GM18505 (cell line): Measurements from ENCODE around the gene PLCL2.
A peak's percentile ranks its signal among the peaks of the same experiment; 100 is the strongest.

Source experiments
- ATAC-seq: cut with Tn5 transposase; IDR thresholded peaks from one replicate; pipeline ENCODE4 v1.9.1; 2021; ENCODE audit not compliant: unreplicated experiment
- POLR2A ChIP-seq: IDR thresholded peaks from 4 replicates; pipeline ENCODE4 v1.6.1; 2011; ENCODE audit warnings: borderline replicate concordance; ENCODE audit not compliant: insufficient read depth, insufficient read length; ENCODE audit errors: extremely low read depth

Gene PLCL2

GRCh38 chr3:16884748-16885592, at the start of gene PLCL2:
Gene PLCL2, plus strand, starts transcription at chr3:16884955. Its CDS starts 85 bp downstream, at chr3:16885040.
- peak; percentile 24 for TF ChIP-seq POLR2A
- ATAC-seq = peak; percentile 38

- TF ChIP-seq POLR2A = no peak
- ATAC-seq = no peak
Measured at GRCh38 chr3:16836505-16837237, 48.1 kb upstream of the PLCL2 start.

- ATAC-seq = no peak
- TF ChIP-seq POLR2A = no peak
Measured at GRCh38 chr3:16837602-16838001, 47.2 kb upstream of the PLCL2 start.

- no peak for TF ChIP-seq POLR2A
- ATAC-seq = no peak
Measured at GRCh38 chr3:16838561-16838960, 46.2 kb upstream of the PLCL2 start.

- no peak for TF ChIP-seq POLR2A
- no peak for ATAC-seq
Measured at GRCh38 chr3:16839271-16840100, 45.3 kb upstream of the PLCL2 start.

- TF ChIP-seq POLR2A = no peak
- ATAC-seq = no peak
Measured at GRCh38 chr3:16840101-16840424, 44.7 kb upstream of the PLCL2 start.

GRCh38 chr3:16841041-16841753, 43.6 kb upstream of the PLCL2 start:
- ATAC-seq = no peak

GRCh38 chr3:16841904-16842271, 42.9 kb upstream of the PLCL2 start:
- peak; percentile 57 for ATAC-seq
- no peak for TF ChIP-seq POLR2A

More at GRCh38 chr3:16841041-16841753, 43.6 kb upstream of the PLCL2 start:
- no peak for TF ChIP-seq POLR2A

GRCh38 chr3:16842272-16843270, 42.2 kb upstream of the PLCL2 start:
- ATAC-seq = peak; percentile 76
- TF ChIP-seq POLR2A = peak; percentile 53

GRCh38 chr3:16844222-16844621, 40.5 kb upstream of the PLCL2 start:
- no peak for TF ChIP-seq POLR2A
- ATAC-seq = no peak

GRCh38 chr3:16844791-16845190, 40.0 kb upstream of the PLCL2 start:
- no peak for TF ChIP-seq POLR2A
- no peak for ATAC-seq
